Neuronal stem cell (in vitro differentiated cells): ENCODE data around the gene EN1.

Source experiments
- DNase-seq: peaks from one replicate; pipeline ENCODE4 v3.0.0-alpha.2; 2013; ENCODE audit warnings: low spot score
- H2AFZ ChIP-seq: one replicate; pipeline ENCODE4 v1.6.1; 2013; ENCODE audit warnings: mild to moderate bottlenecking, low read length, inconsistent platforms
- H2AK5ac ChIP-seq: 2 replicates; pipeline ENCODE4 v1.6.1; 2013; ENCODE audit warnings: low read depth, mild to moderate bottlenecking, inconsistent platforms, low read length, moderate library complexity, mixed read lengths
- H2BK120ac ChIP-seq: 2 replicates; pipeline ENCODE4 v1.6.1; 2013; ENCODE audit warnings: low read depth, mild to moderate bottlenecking, inconsistent platforms, low read length, moderate library complexity, mixed read lengths
- H2BK12ac ChIP-seq: one replicate; pipeline ENCODE4 v1.6.1; 2013; ENCODE audit warnings: low read length, inconsistent platforms
- H2BK15ac ChIP-seq: 2 replicates; pipeline ENCODE4 v1.6.1; 2013; ENCODE audit warnings: mild to moderate bottlenecking, low read length, inconsistent platforms, mixed read lengths
- H2BK5ac ChIP-seq: one replicate; pipeline ENCODE4 v1.6.1; 2013; ENCODE audit warnings: inconsistent platforms, mild to moderate bottlenecking, low read length, moderate library complexity
- H3K14ac ChIP-seq: one replicate; pipeline ENCODE4 v1.6.1; 2013; ENCODE audit warnings: low read length, inconsistent platforms
- H3K18ac ChIP-seq: 2 replicates; pipeline ENCODE4 v1.6.1; 2013; ENCODE audit warnings: low read length, inconsistent platforms
- H3K23ac ChIP-seq: 2 replicates; pipeline ENCODE4 v1.6.1; 2013; ENCODE audit warnings: low read depth, mild to moderate bottlenecking, mixed read lengths, low read length, inconsistent platforms; ENCODE audit not compliant: poor library complexity
- H3K27ac ChIP-seq: replicated peaks from 3 replicates; pipeline ENCODE4 v1.5.1; 2013; ENCODE audit warnings: low read length, inconsistent platforms
- H3K27me3 ChIP-seq, 3 experiments: 2 replicates each; pipeline ENCODE4 v1.6.1; 2013; ENCODE audit warnings: low read length in 3 of 3, mild to moderate bottlenecking in 2 of 3, inconsistent platforms in 1 of 3, low read depth in 1 of 3, mixed read lengths in 1 of 3, moderate library complexity in 1 of 3; ENCODE audit not compliant: control insufficient read depth in 3 of 3, insufficient read depth in 3 of 3
- H3K36me3 ChIP-seq, 2 donors: replicated peaks in 1 of 2; 2 replicates each; pipeline ENCODE4 v1.6.1; 2013; ENCODE audit warnings: low read length in 2 of 2; ENCODE audit not compliant: control insufficient read depth in 2 of 2, insufficient read depth in 2 of 2
- H3K4ac ChIP-seq: 2 replicates; pipeline ENCODE4 v1.6.1; 2013; ENCODE audit warnings: inconsistent platforms, mild to moderate bottlenecking, low read length, moderate library complexity
- H3K4me1 ChIP-seq, 2 donors: 1 replicate in 1 of 2; 2 replicates in 1 of 2; pipeline ENCODE4 v1.6.1; 2013; ENCODE audit warnings: low read length in 2 of 2, low read depth in 1 of 2; ENCODE audit not compliant: control insufficient read depth in 2 of 2, insufficient read depth in 1 of 2
- H3K4me2 ChIP-seq: one replicate; pipeline ENCODE4 v1.6.1; 2013; ENCODE audit warnings: mild to moderate bottlenecking, low read length, inconsistent platforms; ENCODE audit not compliant: insufficient read depth, poor library complexity, severe bottlenecking
- H3K4me3 ChIP-seq, 2 donors: 2 replicates each; pipeline ENCODE4 v1.5.1; 2013; ENCODE audit warnings: low read length in 2 of 2, mild to moderate bottlenecking in 2 of 2, inconsistent platforms in 1 of 2, moderate library complexity in 1 of 2
- H3K79me1 ChIP-seq: one replicate; pipeline ENCODE4 v1.6.1; 2013; ENCODE audit warnings: low read depth, mild to moderate bottlenecking, inconsistent platforms, low read length, moderate library complexity
- H3K9ac ChIP-seq: one replicate; pipeline ENCODE4 v1.6.1; 2013; ENCODE audit warnings: mild to moderate bottlenecking, low read depth, low read length, inconsistent platforms; ENCODE audit not compliant: poor library complexity
- H3K9me3 ChIP-seq, 2 donors: replicated peaks in 1 of 2; 2 replicates each; pipeline versions ENCODE3 to v1.6.1; 2013; ENCODE audit warnings: low read length in 2 of 2, mild to moderate bottlenecking in 2 of 2, inconsistent platforms in 1 of 2, low read depth in 1 of 2, mixed read lengths in 1 of 2, moderate library complexity in 1 of 2; ENCODE audit not compliant: control insufficient read depth in 2 of 2, insufficient read depth in 1 of 2
- H4K8ac ChIP-seq: one replicate; pipeline ENCODE4 v1.6.1; 2013; ENCODE audit warnings: low read depth, mild to moderate bottlenecking, inconsistent platforms, low read length, moderate library complexity
- H4K91ac ChIP-seq: one replicate; pipeline ENCODE4 v1.6.1; 2013; ENCODE audit warnings: low read length, low read depth, mild to moderate bottlenecking, inconsistent platforms; ENCODE audit not compliant: poor library complexity
- WGBS, 2 donors: extraction: QIAGEN DNeasy Blood & Tissue Kit; methylation state at CpG; one replicate each; pipeline ENCODE4 v1.1.7; 2013; ENCODE audit warnings: missing lambda C conversion rate in 2 of 2, mixed read lengths in 1 of 2; ENCODE audit not compliant: insufficient read length in 2 of 2, insufficient replicate concordance in 1 of 2; ENCODE audit errors: extremely low coverage in 2 of 2; 5-methylcytosine and 5-hydroxymethylcytosine counted together

The EN1 gene

GRCh38 chr2:118856330-118856977, 9.0 kb upstream of the EN1 start:
- Histone ChIP-seq H3K4ac (no peak overlapping the region), H2BK12ac (no peak overlapping the region), H3K27ac (no peak overlapping the region), H3K9ac (no peak overlapping the region), H3K14ac (peak overlapping the region; percentile 47), H2BK5ac (no peak overlapping the region), H3K79me1 (no peaks in the 10 kb centered on the region), H3K23ac (peak overlapping the region; percentile 22), H3K9me3 (peaks cover 0 to 4% of the 10 kb centered on the region in 2 donors), H2AK5ac (peak overlapping the region; percentile 82), H2BK120ac (no peak overlapping the region), H3K18ac (peak overlapping the region; percentile 74), H3K27me3 (peaks cover 72 to 100% (median 98%) of the 10 kb centered on the region in 3 experiments), H3K4me2 (no peak overlapping the region), H4K91ac (no peak overlapping the region), H3K36me3 (no peaks in the 10 kb centered on the region), H4K8ac (no peak overlapping the region), H3K4me3 (no peak overlapping the region), H3K4me1 (peaks cover 0 to 15% of the 10 kb centered on the region in 2 donors), H2AFZ (no peak overlapping the region), H2BK15ac (peak overlapping the region; percentile 79)
- WGBS, 2 donors: no CpG with 5 or more reads among the region's 25 CpGs
- no peak for DNase-seq

DNA sequence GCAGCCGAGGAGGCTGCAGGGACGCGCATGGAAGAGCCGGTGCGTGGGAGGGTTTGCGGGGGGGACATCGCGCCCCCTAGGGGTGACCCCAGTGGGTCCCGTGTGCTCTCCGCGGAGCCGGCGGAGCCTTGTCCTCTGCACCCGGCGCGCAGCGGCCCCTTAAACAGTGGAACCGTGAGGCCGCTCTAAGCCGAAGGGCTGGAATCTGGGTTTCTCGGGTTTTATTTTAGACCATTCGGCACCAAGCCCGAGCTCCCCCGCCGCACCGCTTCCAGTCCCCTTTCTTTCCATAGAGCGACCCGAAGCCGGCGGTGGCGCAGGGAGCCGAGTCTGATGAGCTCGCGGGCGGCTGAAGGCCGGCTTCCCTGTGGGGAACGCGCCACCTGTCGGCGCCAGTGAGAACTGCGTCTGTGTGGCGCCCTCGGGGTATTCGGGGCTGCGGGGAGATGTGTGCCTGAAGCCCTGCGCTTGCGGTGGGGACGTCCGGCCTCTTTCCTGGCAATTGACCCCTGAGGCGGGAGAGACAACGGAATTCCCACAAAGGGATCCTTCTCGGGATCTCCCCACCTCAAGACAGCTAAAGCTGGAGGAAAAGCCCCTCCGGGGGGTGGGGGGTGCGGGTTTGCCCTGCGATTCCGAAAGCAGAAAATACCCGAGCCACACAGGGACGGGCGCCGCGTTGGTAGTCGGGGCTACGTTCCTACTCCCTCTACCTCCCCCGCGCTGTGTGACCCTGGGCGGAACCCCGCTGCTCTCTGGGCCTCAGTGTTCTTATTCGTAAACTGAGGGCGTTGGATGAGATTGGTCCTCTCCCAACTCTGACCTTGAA, 8.2 kb upstream of the EN1 start:
- H3K4ac ChIP-seq: no peak overlapping the region
- no peaks in the 10 kb centered on the region for H3K79me1 ChIP-seq
- no peak overlapping the region for H3K14ac ChIP-seq
- H2AK5ac ChIP-seq: no peak overlapping the region
- H2BK5ac ChIP-seq: no peak overlapping the region
- H2BK12ac ChIP-seq: no peak overlapping the region
- peak overlapping the region; percentile 73 for H3K4me2 ChIP-seq
- H4K8ac ChIP-seq: no peak overlapping the region
- no peak overlapping the region for H3K4me3 ChIP-seq
- H4K91ac ChIP-seq: no peak overlapping the region
- H2AFZ ChIP-seq: peak overlapping the region; percentile 61
- H3K18ac ChIP-seq: peak overlapping the region; percentile 44
- H3K9ac ChIP-seq: peak overlapping the region; percentile 40
- peaks cover 3 to 4% of the 10 kb centered on the region in 2 donors for H3K9me3 ChIP-seq
- no CpG with 5 or more reads among the region's 69 CpGs for WGBS, 2 donors
- peaks cover 80 to 100% (median 98%) of the 10 kb centered on the region in 3 experiments for H3K27me3 ChIP-seq
- H2BK15ac ChIP-seq: no peak overlapping the region
- peak; percentile 91 for DNase-seq
- H3K36me3 ChIP-seq: no peaks in the 10 kb centered on the region
- no peak overlapping the region for H3K27ac ChIP-seq
- H3K23ac ChIP-seq: peak overlapping the region; percentile 82
- peaks cover 0 to 15% of the 10 kb centered on the region in 2 donors for H3K4me1 ChIP-seq
- H2BK120ac ChIP-seq: no peak overlapping the region

- H3K9ac ChIP-seq: peak overlapping the region; percentile 3
- no peak overlapping the region for H3K14ac ChIP-seq
- H3K23ac ChIP-seq: peak overlapping the region; percentile 80
- H2BK12ac ChIP-seq: peak overlapping the region; percentile 84
- peaks cover 3 to 4% of the 10 kb centered on the region in 2 donors for H3K9me3 ChIP-seq
- H3K4me3 ChIP-seq: no peak overlapping the region
- H2AFZ ChIP-seq: no peak overlapping the region
- WGBS, 2 donors: no CpG with 5 or more reads among the region's 33 CpGs
- H3K4me1 ChIP-seq: peaks cover 0 to 15% of the 10 kb centered on the region in 2 donors
- peak; percentile 18 for DNase-seq
- H2BK5ac ChIP-seq: no peak overlapping the region
- H4K91ac ChIP-seq: no peak overlapping the region
- H3K27ac ChIP-seq: no peak overlapping the region
- H2BK15ac ChIP-seq: no peak overlapping the region
- no peak overlapping the region for H3K4ac ChIP-seq
- H3K36me3 ChIP-seq: no peaks in the 10 kb centered on the region
- H3K79me1 ChIP-seq: no peaks in the 10 kb centered on the region
- H3K27me3 ChIP-seq: peaks cover 88 to 100% (median 98%) of the 10 kb centered on the region in 3 experiments
- H3K4me2 ChIP-seq: peak overlapping the region; percentile 18
- no peak overlapping the region for H4K8ac ChIP-seq
- peak overlapping the region; percentile 83 for H3K18ac ChIP-seq
- H2AK5ac ChIP-seq: peak overlapping the region; percentile 42
- no peak overlapping the region for H2BK120ac ChIP-seq
Observed at GRCh38 chr2:118854507-118855345, 7.3 kb upstream of the EN1 start.
